Measurements from ENCODE around the gene CNTNAP2. TPM values are rescaled to one million over a fixed set of nuclear protein-coding genes. Genes with fewer than 3 reads are reported as not detected.

Gene CNTNAP2
- total and polyA plus RNA-seq, 2 of the 8 experiments (the other 6 are each of a cell fraction or from before 2014, with no cell fraction given), result 27.9 to 71.0 TPM

GRCh38 chr7:147033641-147034040, 917.0 kb downstream of the CNTNAP2 start:
- no peaks in the 10 kb centered on the region for H3K9me3 ChIP-seq (ENCODE audit: insufficient read depth in 2 of 2, low read depth in 1 of 2, low read length in 1 of 2)
- no peaks in the 10 kb centered on the region for H3K36me3 ChIP-seq (ENCODE audit: control insufficient read depth in 2 of 4, insufficient read depth in 4 of 4, low read length in 3 of 4)
- H3K4me1 ChIP-seq (replicated peaks in 1 of 4; ENCODE audit: control insufficient read depth in 3 of 4, insufficient read depth in 4 of 4, low read length in 3 of 4), result no peaks in the 10 kb centered on the region
- no peak overlapping the region for H2BK12ac ChIP-seq (ENCODE audit: low read depth, low read length)
- H2AK5ac ChIP-seq (ENCODE audit: low read depth, low read length), result no peak overlapping the region
- no peaks in the 10 kb centered on the region for H4K20me1 ChIP-seq (replicated peaks in 1 of 2; ENCODE audit: control insufficient read depth in 1 of 2, insufficient read depth in 2 of 2, low read length in 2 of 2)
- no peak overlapping the region for H3K27ac ChIP-seq (ENCODE audit: low read depth, low read length)
- DNase-seq (ENCODE audit: low read depth in 1 of 2, low spot score in 2 of 2), result no peak
- H3K4me2 ChIP-seq (ENCODE audit: insufficient read depth in 1 of 2, low read depth in 2 of 2, low read length in 2 of 2), result no peak overlapping the region
- H3K4ac ChIP-seq (replicated peaks; ENCODE audit: insufficient read length, low read depth, low read length), result no peak overlapping the region
- H3K14ac ChIP-seq (ENCODE audit: insufficient read length), result no peak overlapping the region
- H3K9ac ChIP-seq (replicated peaks in 1 of 4; ENCODE audit: extremely low read depth in 1 of 4, low read depth in 3 of 4, low read length in 3 of 4), result no peak overlapping the region
- H4K91ac ChIP-seq (replicated peaks; ENCODE audit: insufficient read length, low read length), result no peak overlapping the region
- H3K23me2 ChIP-seq (ENCODE audit: low read depth, low read length), result no peaks in the 10 kb centered on the region
- no peaks in the 10 kb centered on the region for H3K79me2 ChIP-seq (ENCODE audit: control insufficient read depth in 1 of 2, insufficient read depth in 2 of 2, low read length in 2 of 2)
- WGBS, 2 experiments (ENCODE audit: extremely low coverage in 1 of 2, insufficient coverage in 1 of 2, insufficient read length in 1 of 2, insufficient replicate concordance in 2 of 2, low coverage in 1 of 2, low lambda C conversion rate in 2 of 2, missing lambda C conversion rate in 1 of 2), result 78% methylated on average over 1 of the region's 1 CpG; no CpG with 5 or more reads in 1 of the 2 experiments
- no peak overlapping the region for H2BK20ac ChIP-seq (ENCODE audit: low read length)
- no peak overlapping the region for H2BK5ac ChIP-seq (ENCODE audit: low read depth, low read length)
- H3K18ac ChIP-seq (ENCODE audit: extremely low read depth, low read length), result no peak overlapping the region
- H4K5ac ChIP-seq (ENCODE audit: insufficient read length, low read depth, low read length), result no peak overlapping the region
- H3K56ac ChIP-seq (replicated peaks; ENCODE audit: insufficient read length, low read depth, low read length), result no peak overlapping the region
- no peak overlapping the region for H2BK15ac ChIP-seq (ENCODE audit: low read length)
- no peak overlapping the region for H4K8ac ChIP-seq (ENCODE audit: extremely low read depth, insufficient read depth, low read length)
- no peak for FAIRE-seq
- H2AFZ ChIP-seq (ENCODE audit: low read length), result no peak overlapping the region
- ChIA-PET POLR2A (ENCODE audit: partially characterized antibody) (interaction anchor here (0.6 kb wide), 1 partner anchor 646 kb away, joined by 3 read pairs; no protein-coding TSS in a partner anchor), CTCF (ENCODE audit: partially characterized antibody) (no interaction called here)
- H3K23ac ChIP-seq (ENCODE audit: insufficient read length), result no peak overlapping the region
- no peaks in the 10 kb centered on the region for H3K79me1 ChIP-seq (ENCODE audit: low read depth, low read length)
- H3K27me3 ChIP-seq (replicated peaks in 1 of 4; ENCODE audit: control insufficient read depth in 3 of 4, extremely low read depth in 1 of 4, insufficient read depth in 3 of 4, low read length in 3 of 4), result no peaks in the 10 kb centered on the region
- H3K4me3 ChIP-seq (ENCODE audit: extremely low read depth in 1 of 4, insufficient read depth in 2 of 4, low read depth in 3 of 4, low read length in 4 of 4), result no peak overlapping the region
- no peak overlapping the region for H2BK120ac ChIP-seq (replicated peaks; ENCODE audit: low read depth, low read length)
- TF ChIP-seq KDM4A (IDR thresholded peaks at IDR 0.05; ENCODE audit: low read depth, low read length, severe bottlenecking) (no peak), ATF3 (IDR thresholded peaks at IDR 0.05; ENCODE audit: insufficient read depth, low read depth, low read length) (no peak), TAF1 (IDR thresholded peaks at IDR 0.05; ENCODE audit: low read depth, low read length) (no peak), SRF (IDR thresholded peaks at IDR 0.05; ENCODE audit: low read depth, low read length) (no peak), BRCA1 (IDR thresholded peaks at IDR 0.05; ENCODE audit: low read depth, low read length) (no peak), HDAC6 (IDR thresholded peaks at IDR 0.05; ENCODE audit: low read depth, low read length) (no peak), SIRT6 (IDR thresholded peaks at IDR 0.05; ENCODE audit: low read length) (no peak), EGR1 (IDR thresholded peaks at IDR 0.05; ENCODE audit: borderline replicate concordance, low read depth, low read length) (no peak), HDAC2 (IDR thresholded peaks at IDR 0.05; ENCODE audit: borderline replicate concordance in 1 of 2, low read depth in 2 of 2, low read length in 2 of 2) (no peak), ZNF274 (IDR thresholded peaks at IDR 0.05; ENCODE audit: borderline replicate concordance, extremely low read depth, low read length) (no peak), CBX5 (IDR thresholded peaks at IDR 0.05; ENCODE audit: low read depth, low read length) (no peak), YY1 (IDR thresholded peaks at IDR 0.05; ENCODE audit: low read depth, low read length) (no peak), TBP (IDR thresholded peaks at IDR 0.05; ENCODE audit: low read depth, low read length) (no peak), POU5F1 (IDR thresholded peaks at IDR 0.05; ENCODE audit: low read depth, low read length) (no peak), RFX5 (IDR thresholded peaks at IDR 0.05; ENCODE audit: borderline replicate concordance, low read depth, low read length) (no peak)
